Natural killer cell (primary cell): ENCODE data around the gene CLEC4F. TPM values are rescaled to one million over a fixed set of nuclear protein-coding genes. Genes with fewer than 3 reads are reported as not detected.

Source experiments
- ATAC-seq, 3 donors: fragments of 150-1000 bp in 2 of 3; fragments of 200-7000 bp in 1 of 3; cut with Tn5 transposase; 1 replicate in 1 of 3; 2 replicates in 2 of 3; pipeline ENCODE4 v1.10.0; 2021; ENCODE audit warnings: mild to moderate bottlenecking in 2 of 3, moderate library complexity in 2 of 3
- DNase-seq, 2 donors: peaks; one replicate each; pipeline versions ENCODE4 v3.0.0 to v3.0.0-alpha.2; 2013 to 2021; ENCODE audit warnings: mixed read lengths in 1 of 2
- H3K27ac ChIP-seq: one replicate; pipeline ENCODE4 v1.5.1; 2013; ENCODE audit warnings: mild to moderate bottlenecking, low read length
- H3K27me3 ChIP-seq: one replicate; pipeline ENCODE4 v1.6.1; 2013; ENCODE audit warnings: low read length; ENCODE audit not compliant: control insufficient read depth, insufficient read depth
- H3K36me3 ChIP-seq: one replicate; pipeline ENCODE4 v1.6.1; 2013; ENCODE audit warnings: low read length; ENCODE audit not compliant: control insufficient read depth, insufficient read depth
- H3K4me1 ChIP-seq: one replicate; pipeline ENCODE4 v1.6.1; 2013; ENCODE audit warnings: low read length; ENCODE audit not compliant: control insufficient read depth, insufficient read depth
- H3K4me3 ChIP-seq: one replicate; pipeline ENCODE4 v1.5.1; 2013; ENCODE audit warnings: low read length
- H3K9me3 ChIP-seq: one replicate; pipeline ENCODE4 v1.6.1; 2013; ENCODE audit warnings: low read length; ENCODE audit not compliant: control insufficient read depth, insufficient read depth
- H3K27ac Mint-ChIP-seq, 2 donors: one replicate each; pipeline ENCODE4 v1.8.0; 2022; ENCODE audit warnings: mild to moderate bottlenecking in 2 of 2, mixed read lengths in 2 of 2, moderate library complexity in 1 of 2
- H3K27me3 Mint-ChIP-seq, 2 donors: one replicate each; pipeline ENCODE4 v1.8.0; 2022; ENCODE audit warnings: low read depth in 2 of 2, mixed read lengths in 2 of 2
- H3K36me3 Mint-ChIP-seq: one replicate; pipeline ENCODE4 v1.8.0; 2022; ENCODE audit warnings: mixed read lengths
- H3K4me1 Mint-ChIP-seq, 2 donors: one replicate each; pipeline ENCODE4 v1.8.0; 2022; ENCODE audit warnings: mixed read lengths in 2 of 2
- H3K4me3 Mint-ChIP-seq: one replicate; pipeline ENCODE4 v1.8.0; 2022; ENCODE audit warnings: mild to moderate bottlenecking, moderate library complexity, mixed read lengths
- H3K9me3 Mint-ChIP-seq, 2 donors: one replicate each; pipeline ENCODE4 v1.8.0; 2022; ENCODE audit warnings: mixed read lengths in 2 of 2
- WGBS: methylation state at CpG from one replicate; pipeline ENCODE4 v1.1.7; 2013; ENCODE audit warnings: missing lambda C conversion rate; ENCODE audit not compliant: insufficient coverage; 5-methylcytosine and 5-hydroxymethylcytosine counted together
- intact Hi-C: fragments of 100-400 bp; cut with micrococcal nuclease; formaldehyde crosslinking; loops from one replicate; pipeline ENCODE4 v1.14.2; 2022
- total RNA-seq, 4 donors: library from RNA; stranded (reverse); fragments of 120-200 nt in 1 of 4; gene quantifications; one replicate each; pipeline versions ENCODE4 v1.2.3 to v1.2.4, GENCODE V29; 2013 to 2022
- TF ChIP-seq, protein P1 (sequence below): fragments of 200-600 bp; IDR thresholded peaks from one replicate; pipeline ENCODE4 v1.8.0; 2022; ENCODE audit warnings: antibody characterized with exemption

CLEC4F gene
- total RNA-seq, 3 donors from 2014 or later (not counting 1 experiment from before 2014, with no cell fraction given): 0.33 to 1.4 (median 0.39) TPM

DNA sequence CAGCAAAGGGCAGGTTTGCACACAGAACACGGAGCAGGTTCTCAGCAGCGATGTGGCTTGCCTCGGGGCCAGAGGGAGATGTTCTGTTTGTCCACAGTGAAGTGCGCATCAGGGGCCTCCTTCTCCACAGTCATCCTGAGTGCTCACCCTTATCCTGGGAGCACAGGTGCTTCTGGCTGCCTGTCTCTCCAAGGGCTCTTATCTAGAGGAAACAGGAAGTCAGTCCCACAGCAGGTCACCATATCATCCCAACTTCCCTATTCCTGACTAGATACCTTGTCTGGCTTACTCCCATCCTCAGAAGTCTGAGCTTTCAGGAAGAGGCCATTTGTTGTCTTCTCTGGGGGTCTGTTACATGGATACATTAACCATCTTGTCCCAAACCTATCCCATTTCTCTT lies 15.2 kb upstream of the CLEC4F start, which contains the start of gene CD207:
CD207 (minus strand) TSS at position 174 of the 400 bp plus-strand sequence; CDS start at position 134, 40 bp downstream.
- Mint-ChIP-seq H3K4me1 (peaks cover 14 to 32% of the 10 kb centered on the region in 2 donors), H3K27me3 (no peaks in the 10 kb centered on the region), H3K9me3 (no peaks in the 10 kb centered on the region), H3K36me3 (no peaks in the 10 kb centered on the region), H3K4me3 (no peak within 1 kb of the TSS), H3K27ac (no peak within 1 kb of the TSS)
- Histone ChIP-seq H3K36me3 (no peaks in the 10 kb centered on the region), H3K27me3 (no peaks in the 10 kb centered on the region), H3K27ac (no peak within 1 kb of the TSS), H3K4me3 (no peak within 1 kb of the TSS), H3K4me1 (peaks cover 19% of the 10 kb centered on the region), H3K9me3 (no peaks in the 10 kb centered on the region)
- ATAC-seq (no peak), DNase-seq (no peak)
- intact Hi-C loops: no loop called here
- 85% methylated on average over 4 of the region's 4 CpGs for WGBS
- TF ChIP-seq, protein P1, sequence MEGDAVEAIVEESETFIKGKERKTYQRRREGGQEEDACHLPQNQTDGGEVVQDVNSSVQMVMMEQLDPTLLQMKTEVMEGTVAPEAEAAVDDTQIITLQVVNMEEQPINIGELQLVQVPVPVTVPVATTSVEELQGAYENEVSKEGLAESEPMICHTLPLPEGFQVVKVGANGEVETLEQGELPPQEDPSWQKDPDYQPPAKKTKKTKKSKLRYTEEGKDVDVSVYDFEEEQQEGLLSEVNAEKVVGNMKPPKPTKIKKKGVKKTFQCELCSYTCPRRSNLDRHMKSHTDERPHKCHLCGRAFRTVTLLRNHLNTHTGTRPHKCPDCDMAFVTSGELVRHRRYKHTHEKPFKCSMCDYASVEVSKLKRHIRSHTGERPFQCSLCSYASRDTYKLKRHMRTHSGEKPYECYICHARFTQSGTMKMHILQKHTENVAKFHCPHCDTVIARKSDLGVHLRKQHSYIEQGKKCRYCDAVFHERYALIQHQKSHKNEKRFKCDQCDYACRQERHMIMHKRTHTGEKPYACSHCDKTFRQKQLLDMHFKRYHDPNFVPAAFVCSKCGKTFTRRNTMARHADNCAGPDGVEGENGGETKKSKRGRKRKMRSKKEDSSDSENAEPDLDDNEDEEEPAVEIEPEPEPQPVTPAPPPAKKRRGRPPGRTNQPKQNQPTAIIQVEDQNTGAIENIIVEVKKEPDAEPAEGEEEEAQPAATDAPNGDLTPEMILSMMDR: no peak

GRCh38 chr2:70834881-70835280 lies 14.5 kb upstream of the CLEC4F start:
- Mint-ChIP-seq H3K36me3 (no peaks in the 10 kb centered on the region), H3K27me3 (peaks cover 0 to 3% of the 10 kb centered on the region in 2 donors), H3K4me1 (peaks cover 14 to 38% of the 10 kb centered on the region in 2 donors), H3K4me3 (no peak overlapping the region), H3K27ac (no peak overlapping the region), H3K9me3 (no peaks in the 10 kb centered on the region)
- TF ChIP-seq, protein P1: no peak
- H3K36me3 ChIP-seq: no peaks in the 10 kb centered on the region
- no peaks in the 10 kb centered on the region for H3K27me3 ChIP-seq
- intact Hi-C loops: no loop called here
- H3K4me1 ChIP-seq: peaks cover 19% of the 10 kb centered on the region
- H3K27ac ChIP-seq: no peak overlapping the region
- DNase-seq (no peak), ATAC-seq (no peak)
- no peaks in the 10 kb centered on the region for H3K9me3 ChIP-seq
- H3K4me3 ChIP-seq: no peak overlapping the region
- 75% methylated on average over 4 of the region's 4 CpGs for WGBS

DNA sequence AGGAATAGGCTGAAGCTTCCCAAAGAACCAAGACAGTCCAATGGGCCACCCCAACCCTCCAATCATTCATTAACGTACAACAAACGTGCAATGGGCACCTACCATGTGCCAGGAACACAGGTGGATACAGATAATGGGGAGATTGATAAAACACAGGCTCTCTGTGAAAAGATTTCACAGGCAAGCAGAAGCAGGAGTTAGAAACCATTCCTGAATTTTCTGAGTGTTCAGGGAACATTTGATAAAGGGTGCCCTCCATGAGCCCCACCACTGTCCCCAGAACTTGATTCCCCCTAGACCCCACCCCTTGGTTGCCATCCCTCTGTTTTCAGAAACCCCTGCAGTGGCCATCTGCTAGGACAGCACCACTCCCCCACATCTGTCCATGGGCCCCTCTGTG lies 13.7 kb upstream of the CLEC4F start:
- WGBS: 71% methylated on average over 2 of the region's 2 CpGs
- intact Hi-C loops: no loop called here
- H3K9me3 ChIP-seq: no peaks in the 10 kb centered on the region
- H3K27ac ChIP-seq: no peak overlapping the region
- H3K4me3 ChIP-seq: no peak overlapping the region
- no peaks in the 10 kb centered on the region for H3K36me3 ChIP-seq
- DNase-seq: no peak
- Mint-ChIP-seq H3K4me3 (no peak overlapping the region), H3K9me3 (no peaks in the 10 kb centered on the region), H3K36me3 (no peaks in the 10 kb centered on the region), H3K27ac (no peak overlapping the region), H3K4me1 (peaks cover 15 to 34% of the 10 kb centered on the region in 2 donors), H3K27me3 (peaks cover 0 to 3% of the 10 kb centered on the region in 2 donors)
- H3K27me3 ChIP-seq: no peaks in the 10 kb centered on the region
- H3K4me1 ChIP-seq: peaks cover 18% of the 10 kb centered on the region
- ATAC-seq: no peak
- TF ChIP-seq, protein P1: no peak

DNA sequence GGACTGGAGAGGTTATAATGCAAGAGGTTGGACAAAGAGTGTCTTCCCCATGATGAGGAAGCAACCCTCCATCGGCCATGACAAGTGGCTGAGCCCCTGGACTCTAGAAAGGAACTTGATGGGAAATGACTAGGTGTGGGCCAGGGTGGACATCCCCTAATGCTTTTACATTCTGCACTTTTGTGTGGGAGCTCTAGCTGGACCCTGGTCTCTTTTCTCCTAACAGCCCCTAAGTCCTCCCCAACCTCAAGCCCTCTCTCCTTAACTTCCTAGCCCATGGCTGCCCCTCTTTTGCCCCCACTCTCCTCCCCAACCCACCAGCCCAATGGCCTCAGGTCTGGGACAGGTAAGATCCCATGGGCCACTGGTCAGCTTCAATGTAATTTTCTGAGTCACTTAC lies 12.8 kb upstream of the CLEC4F start:
- Mint-ChIP-seq H3K4me3 (no peak overlapping the region), H3K27me3 (peaks cover 0 to 3% of the 10 kb centered on the region in 2 donors), H3K36me3 (no peaks in the 10 kb centered on the region), H3K9me3 (no peaks in the 10 kb centered on the region), H3K4me1 (peaks cover 10 to 30% of the 10 kb centered on the region in 2 donors), H3K27ac (no peak overlapping the region)
- no peak overlapping the region for H3K4me3 ChIP-seq
- 82% methylated on average over 1 of the region's 1 CpG for WGBS
- TF ChIP-seq, protein P1: no peak
- DNase-seq: no peak
- ATAC-seq: no peak
- no peaks in the 10 kb centered on the region for H3K36me3 ChIP-seq
- intact Hi-C loops: no loop called here
- H3K27me3 ChIP-seq: no peaks in the 10 kb centered on the region
- no peaks in the 10 kb centered on the region for H3K9me3 ChIP-seq
- peaks cover 10% of the 10 kb centered on the region for H3K4me1 ChIP-seq
- no peak overlapping the region for H3K27ac ChIP-seq
